Cardiac fibroblast (primary cell): ENCODE measurements around the gene NGEF.

Source experiments
- DNase-seq, 2 donors: peaks; one replicate each; pipeline versions ENCODE4 v3.0.0 to v3.0.0-alpha.2; 2010; ENCODE audit warnings: low read depth in 2 of 2
- H3K4me3 ChIP-seq, 2 donors: replicated peaks in 1 of 2; 1 replicate in 1 of 2; 2 replicates in 1 of 2; pipeline ENCODE4 v1.5.1; 2011; ENCODE audit warnings: low read depth in 2 of 2, low read length in 2 of 2, mild to moderate bottlenecking in 2 of 2, moderate library complexity in 1 of 2
- CTCF ChIP-seq: IDR thresholded peaks from one replicate; pipeline ENCODE4 v1.5.1; 2011; ENCODE audit warnings: low read depth, mild to moderate bottlenecking, low read length, inconsistent platforms

Gene NGEF

GRCh38 chr2:233007270-233007669, 5.8 kb downstream of the NGEF start:
- DNase-seq: no peak
- TF ChIP-seq CTCF: no peak
- no peak overlapping the region for H3K4me3 ChIP-seq

- no peak for DNase-seq
- TF ChIP-seq CTCF: no peak
- H3K4me3 ChIP-seq: no peak overlapping the region
Observed at GRCh38 chr2:233006648-233007047, 6.4 kb downstream of the NGEF start.

- no peak for DNase-seq
- no peak for TF ChIP-seq CTCF
- H3K4me3 ChIP-seq: no peak overlapping the region
Observed at GRCh38 chr2:233005096-233005495, 8.0 kb downstream of the NGEF start.

- DNase-seq: no peak
- TF ChIP-seq CTCF: no peak
- H3K4me3 ChIP-seq: no peak overlapping the region
Observed at GRCh38 chr2:233003658-233004555, 9.1 kb downstream of the NGEF start.

- no peak for DNase-seq
- no peak for TF ChIP-seq CTCF
- no peak overlapping the region for H3K4me3 ChIP-seq
Observed at GRCh38 chr2:233002829-233003657, 10.0 kb downstream of the NGEF start.

GRCh38 chr2:233000886-233001750, 11.9 kb downstream of the NGEF start:
- no peak for DNase-seq
- no peak for TF ChIP-seq CTCF
- H3K4me3 ChIP-seq: no peak overlapping the region
